Measurements from ENCODE around the gene RGS5.

RGS5 gene

DNA sequence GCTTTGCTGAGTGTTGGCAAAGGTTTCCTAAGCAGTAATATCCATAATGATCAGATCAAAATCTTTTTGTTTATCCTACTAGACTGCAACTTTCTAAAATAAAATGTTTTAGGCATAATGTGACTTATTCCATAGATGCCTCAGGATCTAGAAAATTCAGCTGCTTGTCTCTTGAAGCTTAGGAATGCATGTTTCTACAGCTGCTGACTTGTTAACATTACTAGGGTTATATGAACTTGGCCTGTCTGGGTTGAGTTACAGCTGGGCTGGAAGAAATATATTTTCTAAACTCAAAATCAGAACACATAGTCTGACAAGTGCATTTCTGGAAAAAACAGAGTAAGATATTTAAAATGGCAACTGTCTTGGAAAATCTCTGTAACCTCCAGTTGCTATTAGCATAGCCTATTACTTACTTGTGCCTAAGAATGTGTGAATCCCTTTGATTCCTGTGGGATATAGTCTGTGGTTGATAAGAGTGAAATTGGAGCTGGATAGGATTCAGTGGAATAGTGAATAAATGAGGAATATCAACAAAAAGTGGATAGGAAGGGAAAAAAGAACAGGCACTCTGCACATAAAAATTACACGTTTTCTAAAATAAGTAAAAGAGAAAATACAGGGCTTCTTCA lies 72.4 kb downstream of the RGS5 start:
- Histone ChIP-seq H3K27me3 (ENCODE audit: low read depth, low read length) (peaks cover 24% of the 10 kb centered on the region; the same call in 1 of the 2 replicates), H3K79me2 (ENCODE audit: low read length) (no peaks in the 10 kb centered on the region), H3K9me3 (ENCODE audit: insufficient read depth, low read length) (no peaks in the 10 kb centered on the region), H4K20me1 (ENCODE audit: insufficient read depth, low read length) (no peaks in the 10 kb centered on the region), H3K4me3 (ENCODE audit: low read length) (no peak overlapping the region), H2AFZ (ENCODE audit: low read depth, low read length) (no peak overlapping the region), H3K9ac (ENCODE audit: low read length) (no peak overlapping the region), H3K27ac (ENCODE audit: low read length) (no peak overlapping the region), H3K36me3 (replicated peaks; ENCODE audit: low read depth, low read length) (no peaks in the 10 kb centered on the region), H3K4me1 (ENCODE audit: low read length) (no peaks in the 10 kb centered on the region), H3K4me2 (ENCODE audit: low read length) (no peak overlapping the region)
- TF ChIP-seq, protein P1, sequence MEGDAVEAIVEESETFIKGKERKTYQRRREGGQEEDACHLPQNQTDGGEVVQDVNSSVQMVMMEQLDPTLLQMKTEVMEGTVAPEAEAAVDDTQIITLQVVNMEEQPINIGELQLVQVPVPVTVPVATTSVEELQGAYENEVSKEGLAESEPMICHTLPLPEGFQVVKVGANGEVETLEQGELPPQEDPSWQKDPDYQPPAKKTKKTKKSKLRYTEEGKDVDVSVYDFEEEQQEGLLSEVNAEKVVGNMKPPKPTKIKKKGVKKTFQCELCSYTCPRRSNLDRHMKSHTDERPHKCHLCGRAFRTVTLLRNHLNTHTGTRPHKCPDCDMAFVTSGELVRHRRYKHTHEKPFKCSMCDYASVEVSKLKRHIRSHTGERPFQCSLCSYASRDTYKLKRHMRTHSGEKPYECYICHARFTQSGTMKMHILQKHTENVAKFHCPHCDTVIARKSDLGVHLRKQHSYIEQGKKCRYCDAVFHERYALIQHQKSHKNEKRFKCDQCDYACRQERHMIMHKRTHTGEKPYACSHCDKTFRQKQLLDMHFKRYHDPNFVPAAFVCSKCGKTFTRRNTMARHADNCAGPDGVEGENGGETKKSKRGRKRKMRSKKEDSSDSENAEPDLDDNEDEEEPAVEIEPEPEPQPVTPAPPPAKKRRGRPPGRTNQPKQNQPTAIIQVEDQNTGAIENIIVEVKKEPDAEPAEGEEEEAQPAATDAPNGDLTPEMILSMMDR (IDR thresholded peaks at IDR 0.05; ENCODE audit: low read depth, low read length): no peak
- no peak for TF ChIP-seq EZH2phosphoT487 (IDR thresholded peaks at IDR 0.05; ENCODE audit: low read depth)

DNA sequence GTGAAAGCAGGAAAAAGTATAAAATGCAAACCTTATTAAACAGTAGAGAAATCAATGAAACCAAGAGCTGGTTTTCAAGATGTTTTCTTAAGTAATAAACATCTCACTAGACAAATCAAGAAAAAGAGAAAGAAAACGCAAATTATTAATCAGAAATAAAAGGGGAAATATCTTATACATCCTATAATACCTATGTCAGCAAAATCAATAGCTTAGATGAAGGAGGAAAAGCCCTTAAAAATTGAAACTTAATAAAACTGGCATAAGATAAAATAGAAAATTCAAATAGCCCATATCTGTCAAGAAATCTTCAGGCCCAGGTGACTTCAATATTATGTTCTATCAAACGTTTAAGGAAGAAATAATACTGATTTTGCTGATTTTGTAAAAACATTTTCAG lies 74.4 kb downstream of the RGS5 start:
- H3K36me3 ChIP-seq (replicated peaks; ENCODE audit: low read depth, low read length): no peaks in the 10 kb centered on the region
- H3K27me3 ChIP-seq (ENCODE audit: low read depth, low read length): peaks cover 24% of the 10 kb centered on the region; the same call in 1 of the 2 replicates
- TF ChIP-seq EZH2phosphoT487 (IDR thresholded peaks at IDR 0.05; ENCODE audit: low read depth): no peak
- TF ChIP-seq, protein P1 (IDR thresholded peaks at IDR 0.05; ENCODE audit: low read depth, low read length): no peak

DNA sequence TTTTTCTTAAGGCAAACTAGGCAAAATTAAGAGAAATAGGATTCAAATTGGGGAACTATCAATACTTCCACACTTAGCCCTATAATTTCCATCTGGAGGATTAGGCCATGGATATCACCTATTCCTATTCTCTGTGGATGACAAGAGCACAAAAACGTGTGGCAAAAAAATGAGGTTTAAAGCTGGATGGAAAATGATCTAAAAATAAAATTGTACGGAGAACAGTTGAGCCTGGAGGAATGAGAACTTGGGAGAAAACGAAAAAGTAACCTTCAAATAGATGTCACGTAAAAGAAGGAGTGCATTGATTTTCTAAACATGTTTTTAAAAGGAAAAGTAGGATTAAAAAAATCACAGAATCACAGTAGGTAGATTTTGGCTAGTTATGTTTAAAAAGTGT lies 77.9 kb downstream of the RGS5 start:
- no peak overlapping the region for H3K4me2 ChIP-seq (ENCODE audit: low read length)
- no peaks in the 10 kb centered on the region for H3K9me3 ChIP-seq (ENCODE audit: insufficient read depth, low read length)
- no peak overlapping the region for H3K9ac ChIP-seq (ENCODE audit: low read length)
- peaks cover 17% of the 10 kb centered on the region; the same call in 1 of the 2 replicates for H3K27me3 ChIP-seq (ENCODE audit: low read depth, low read length)
- H2AFZ ChIP-seq (ENCODE audit: low read depth, low read length): no peak overlapping the region
- H3K36me3 ChIP-seq (replicated peaks; ENCODE audit: low read depth, low read length): no peaks in the 10 kb centered on the region
- no peak overlapping the region for H3K27ac ChIP-seq (ENCODE audit: low read length)
- H3K79me2 ChIP-seq (ENCODE audit: low read length): no peaks in the 10 kb centered on the region
- no peak overlapping the region for H3K4me3 ChIP-seq (ENCODE audit: low read length)
- no peaks in the 10 kb centered on the region for H4K20me1 ChIP-seq (ENCODE audit: insufficient read depth, low read length)
- TF ChIP-seq, protein P1 (IDR thresholded peaks at IDR 0.05; ENCODE audit: low read depth, low read length): no peak
- no peak for TF ChIP-seq EZH2phosphoT487 (IDR thresholded peaks at IDR 0.05; ENCODE audit: low read depth)
- no peaks in the 10 kb centered on the region for H3K4me1 ChIP-seq (ENCODE audit: low read length)

More for the DNA sequence above, 74.4 kb downstream of the RGS5 start:
- Histone ChIP-seq H4K20me1 (ENCODE audit: insufficient read depth, low read length) (no peaks in the 10 kb centered on the region), H3K9ac (ENCODE audit: low read length) (no peak overlapping the region), H3K27ac (ENCODE audit: low read length) (no peak overlapping the region), H3K4me1 (ENCODE audit: low read length) (no peaks in the 10 kb centered on the region), H3K4me3 (ENCODE audit: low read length) (no peak overlapping the region), H3K9me3 (ENCODE audit: insufficient read depth, low read length) (no peaks in the 10 kb centered on the region), H2AFZ (ENCODE audit: low read depth, low read length) (no peak overlapping the region), H3K4me2 (ENCODE audit: low read length) (no peak overlapping the region), H3K79me2 (ENCODE audit: low read length) (no peaks in the 10 kb centered on the region)

DNA sequence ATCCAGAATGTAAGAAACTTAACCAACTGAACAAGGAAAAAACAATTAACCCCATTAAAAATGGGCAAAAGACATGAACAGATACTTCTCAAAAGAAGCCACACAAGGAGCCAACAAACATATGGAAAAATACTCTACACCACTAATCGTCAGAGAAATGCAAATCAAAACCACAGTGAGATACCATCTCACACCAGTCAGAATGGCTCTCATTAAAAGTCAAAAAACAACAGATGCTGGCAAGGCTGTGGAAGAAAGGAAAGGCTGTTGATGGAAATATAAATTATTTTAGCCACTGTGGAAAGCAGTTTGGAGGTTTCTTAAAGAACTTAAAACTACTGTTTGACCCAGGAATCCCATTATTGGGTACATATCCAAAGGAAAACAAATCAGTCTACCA lies 82.3 kb downstream of the RGS5 start:
- Histone ChIP-seq H3K27ac (ENCODE audit: low read length) (no peak overlapping the region), H3K9ac (ENCODE audit: low read length) (no peak overlapping the region), H2AFZ (ENCODE audit: low read depth, low read length) (no peak overlapping the region), H3K36me3 (replicated peaks; ENCODE audit: low read depth, low read length) (no peaks in the 10 kb centered on the region), H3K27me3 (ENCODE audit: low read depth, low read length) (no peaks in the 10 kb centered on the region), H3K4me2 (ENCODE audit: low read length) (no peak overlapping the region), H3K4me3 (ENCODE audit: low read length) (no peak overlapping the region), H3K4me1 (ENCODE audit: low read length) (no peaks in the 10 kb centered on the region), H4K20me1 (ENCODE audit: insufficient read depth, low read length) (no peaks in the 10 kb centered on the region), H3K79me2 (ENCODE audit: low read length) (no peaks in the 10 kb centered on the region), H3K9me3 (ENCODE audit: insufficient read depth, low read length) (no peaks in the 10 kb centered on the region)
- no peak for TF ChIP-seq EZH2phosphoT487 (IDR thresholded peaks at IDR 0.05; ENCODE audit: low read depth)
- TF ChIP-seq, protein P1 (IDR thresholded peaks at IDR 0.05; ENCODE audit: low read depth, low read length): no peak
